ENCODE data around the gene PCP4L1. TPM values are rescaled to one million over a fixed set of nuclear protein-coding genes. Genes with fewer than 3 reads are reported as not detected.
A peak's percentile ranks its signal among the peaks of the same experiment; 100 is the strongest.

The PCP4L1 gene
- total and polyA plus RNA-seq, 2 donors (not counting 1 experiment from before 2014, with no cell fraction given): not detected

GRCh38 chr1:161226759-161227158 is 31.8 kb upstream of the PCP4L1 start:
- Histone ChIP-seq H3K4me3 (replicated peaks in 1 of 4; ENCODE audit: control extremely low read depth in 1 of 4, insufficient read depth in 1 of 4, low read depth in 3 of 4, low read length in 4 of 4) (peak overlapping the region; percentile 74 to 98 (median 88)), H3K4me2 (ENCODE audit: extremely low read depth, insufficient read depth, low read length) (peak overlapping the region; percentile 98), H3K9ac (ENCODE audit: insufficient read depth, low read length) (peak overlapping the region; percentile 25), H3K9me3 (ENCODE audit: control insufficient read depth, insufficient read depth, low read depth, low read length) (no peaks in the 10 kb centered on the region), H3K79me2 (ENCODE audit: control insufficient read depth, insufficient read depth, low read length) (no peaks in the 10 kb centered on the region), H3K27ac (ENCODE audit: insufficient read depth, low read length) (peak overlapping the region; percentile 62), H4K20me1 (ENCODE audit: control insufficient read depth, extremely low read depth, insufficient read depth, low read length) (no peaks in the 10 kb centered on the region), H2AFZ (ENCODE audit: low read length) (no peak overlapping the region), H3K4me1 (ENCODE audit: control insufficient read depth, extremely low read depth, insufficient read depth, low read length) (peaks cover 6% of the 10 kb centered on the region), H3K36me3 (ENCODE audit: control insufficient read depth, insufficient read depth, low read length) (peaks cover 8% of the 10 kb centered on the region), H3K27me3 (ENCODE audit: control insufficient read depth, insufficient read depth, low read length) (no peaks in the 10 kb centered on the region)
- DNase-seq (ENCODE audit: low read depth in 2 of 2): no peak
- TF ChIP-seq EZH2 (IDR thresholded peaks at IDR 0.05; ENCODE audit: low read length, missing control alignments) (no peak), CTCF (conservative IDR thresholded peaks at IDR 0.05 in 1 of 2, IDR thresholded peaks at IDR 0.05 in 1 of 2; ENCODE audit: low read depth in 1 of 2, low read length in 2 of 2) (no peak)

DNA sequence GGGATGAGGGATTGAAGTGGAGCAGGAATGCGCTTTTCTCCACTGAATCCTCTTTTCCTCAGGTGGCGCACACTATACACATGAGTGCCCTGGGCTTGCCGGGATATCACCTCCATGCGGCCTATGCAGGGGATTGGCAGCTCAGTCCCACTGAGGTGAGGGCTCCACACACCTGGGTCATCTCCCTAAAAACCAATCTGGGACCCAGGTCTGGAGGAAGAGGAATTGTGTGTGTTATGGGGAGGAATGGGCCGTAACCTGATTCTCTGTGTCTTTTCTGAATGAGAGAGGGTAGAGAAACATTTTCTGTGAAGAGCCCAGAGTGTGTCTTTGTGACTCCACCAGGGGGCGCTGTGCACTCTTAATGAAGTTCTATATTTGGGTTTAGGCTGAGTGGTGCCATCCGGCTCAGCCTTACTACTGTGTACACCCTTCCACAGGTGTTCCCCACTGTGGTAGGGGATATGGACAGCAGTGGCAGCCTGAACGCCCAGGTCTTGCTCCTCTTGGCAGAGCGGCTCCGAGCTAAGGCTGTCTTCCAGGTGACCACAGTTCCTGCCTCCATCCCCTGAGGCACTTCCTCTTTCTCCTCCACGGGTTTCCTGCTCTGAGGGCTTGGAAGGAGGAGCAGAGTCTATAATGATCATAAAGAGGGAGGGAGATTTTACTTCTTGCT is 31.2 kb upstream of the PCP4L1 start:
- no peak overlapping the region for H3K27ac ChIP-seq (ENCODE audit: insufficient read depth, low read length)
- H2AFZ ChIP-seq (ENCODE audit: low read length): no peak overlapping the region
- no peaks in the 10 kb centered on the region for H3K27me3 ChIP-seq (ENCODE audit: control insufficient read depth, insufficient read depth, low read length)
- H3K4me1 ChIP-seq (ENCODE audit: control insufficient read depth, extremely low read depth, insufficient read depth, low read length): peaks cover 6% of the 10 kb centered on the region
- no peaks in the 10 kb centered on the region for H4K20me1 ChIP-seq (ENCODE audit: control insufficient read depth, extremely low read depth, insufficient read depth, low read length)
- H3K9ac ChIP-seq (ENCODE audit: insufficient read depth, low read length): no peak overlapping the region
- H3K4me3 ChIP-seq (replicated peaks in 1 of 4; ENCODE audit: control extremely low read depth in 1 of 4, insufficient read depth in 1 of 4, low read depth in 3 of 4, low read length in 4 of 4): peak overlapping the region in 2 of 4 experiments; percentile 80 to 97
- no peaks in the 10 kb centered on the region for H3K9me3 ChIP-seq (ENCODE audit: control insufficient read depth, insufficient read depth, low read depth, low read length)
- peak; percentile 78 to 79 for TF ChIP-seq CTCF (conservative IDR thresholded peaks at IDR 0.05 in 1 of 2, IDR thresholded peaks at IDR 0.05 in 1 of 2; ENCODE audit: low read depth in 1 of 2, low read length in 2 of 2)
- TF ChIP-seq EZH2 (IDR thresholded peaks at IDR 0.05; ENCODE audit: low read length, missing control alignments): no peak
- no peaks in the 10 kb centered on the region for H3K79me2 ChIP-seq (ENCODE audit: control insufficient read depth, insufficient read depth, low read length)
- H3K4me2 ChIP-seq (ENCODE audit: extremely low read depth, insufficient read depth, low read length): peak overlapping the region; percentile 98
- peaks cover 8% of the 10 kb centered on the region for H3K36me3 ChIP-seq (ENCODE audit: control insufficient read depth, insufficient read depth, low read length)
- DNase-seq (ENCODE audit: low read depth in 2 of 2): peak; percentile 49 to 78

- DNase-seq (ENCODE audit: low read depth in 2 of 2): no peak
- H3K9me3 ChIP-seq (ENCODE audit: control insufficient read depth, insufficient read depth, low read depth, low read length): no peaks in the 10 kb centered on the region
- no peaks in the 10 kb centered on the region for H3K27me3 ChIP-seq (ENCODE audit: control insufficient read depth, insufficient read depth, low read length)
- no peak overlapping the region for H3K27ac ChIP-seq (ENCODE audit: insufficient read depth, low read length)
- no peak overlapping the region for H3K4me2 ChIP-seq (ENCODE audit: extremely low read depth, insufficient read depth, low read length)
- H4K20me1 ChIP-seq (ENCODE audit: control insufficient read depth, extremely low read depth, insufficient read depth, low read length): no peaks in the 10 kb centered on the region
- H3K4me1 ChIP-seq (ENCODE audit: control insufficient read depth, extremely low read depth, insufficient read depth, low read length): peaks cover 6% of the 10 kb centered on the region
- H3K79me2 ChIP-seq (ENCODE audit: control insufficient read depth, insufficient read depth, low read length): no peaks in the 10 kb centered on the region
- no peak overlapping the region for H2AFZ ChIP-seq (ENCODE audit: low read length)
- no peak for TF ChIP-seq CTCF (conservative IDR thresholded peaks at IDR 0.05 in 1 of 2, IDR thresholded peaks at IDR 0.05 in 1 of 2; ENCODE audit: low read depth in 1 of 2, low read length in 2 of 2)
- no peak for TF ChIP-seq EZH2 (IDR thresholded peaks at IDR 0.05; ENCODE audit: low read length, missing control alignments)
- H3K4me3 ChIP-seq (replicated peaks in 1 of 4; ENCODE audit: control extremely low read depth in 1 of 4, insufficient read depth in 1 of 4, low read depth in 3 of 4, low read length in 4 of 4): no peak overlapping the region
- H3K36me3 ChIP-seq (ENCODE audit: control insufficient read depth, insufficient read depth, low read length): peaks cover 8% of the 10 kb centered on the region
- no peak overlapping the region for H3K9ac ChIP-seq (ENCODE audit: insufficient read depth, low read length)
These were observed 30.5 kb upstream of the PCP4L1 start for GRCh38 chr1:161228032-161228431.
